Epidermal melanocyte (primary cell): Measurements from ENCODE around the gene SUPT20H.
"Not testable (repeated sequence)": the region's sequence is repeated elsewhere in the genome, so short reads cannot be mapped to it uniquely, and the experiment has no call there.

Experiments used
- DNase-seq: peaks from one replicate; pipeline ENCODE4 v3.0.0; 2011; ENCODE audit warnings: low spot score; ENCODE audit not compliant: insufficient read length

Gene SUPT20H

GRCh38 chr13:37070145-37070695 is 10.7 kb upstream of the SUPT20H start:
- no peak for DNase-seq

DNA sequence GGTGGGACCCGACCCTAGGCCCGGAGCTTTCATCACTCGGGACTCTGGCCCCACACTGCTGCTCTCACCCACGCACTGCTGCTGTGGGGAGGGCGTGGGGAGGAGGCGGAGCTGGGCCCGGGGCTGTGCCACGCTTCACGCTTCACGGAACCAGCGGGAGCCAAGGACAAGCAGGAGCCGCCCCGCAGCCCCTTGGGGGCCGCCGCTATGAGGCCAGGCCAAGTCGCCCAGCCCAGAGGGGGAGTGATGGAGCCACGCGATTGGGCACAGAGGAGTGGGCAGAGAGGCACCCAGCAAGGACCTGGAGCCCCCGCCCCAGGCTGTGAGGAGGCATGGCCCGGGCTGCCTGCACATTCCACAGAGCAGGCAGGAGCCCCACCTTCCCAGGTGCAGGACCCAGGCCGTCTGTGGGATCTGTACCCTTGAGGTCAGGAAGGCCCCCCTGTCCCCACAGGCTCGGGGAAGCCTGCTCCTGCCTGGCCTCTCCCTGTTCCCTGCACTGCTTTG is 10.2 kb upstream of the SUPT20H start:
- DNase-seq = no peak

DNA sequence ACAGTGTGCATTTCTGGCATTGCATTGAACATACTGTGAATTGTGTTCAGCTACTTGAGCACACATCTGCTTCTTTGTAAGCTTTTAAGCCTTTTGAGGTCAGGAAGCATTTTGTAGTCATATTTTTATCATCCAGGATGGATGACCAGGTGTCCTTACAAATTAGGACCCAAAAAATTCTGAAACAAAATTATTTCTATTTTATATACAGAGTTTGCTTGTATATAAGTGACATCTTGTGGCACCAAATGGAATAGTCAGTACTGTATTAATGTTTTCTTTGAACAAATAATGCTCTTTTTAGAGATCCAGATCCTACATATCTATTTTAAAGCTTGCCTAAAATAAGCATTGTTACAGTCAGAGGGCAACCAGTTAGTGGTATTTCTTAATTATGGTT is 9.5 kb upstream of the SUPT20H start:
- no peak for DNase-seq

DNA sequence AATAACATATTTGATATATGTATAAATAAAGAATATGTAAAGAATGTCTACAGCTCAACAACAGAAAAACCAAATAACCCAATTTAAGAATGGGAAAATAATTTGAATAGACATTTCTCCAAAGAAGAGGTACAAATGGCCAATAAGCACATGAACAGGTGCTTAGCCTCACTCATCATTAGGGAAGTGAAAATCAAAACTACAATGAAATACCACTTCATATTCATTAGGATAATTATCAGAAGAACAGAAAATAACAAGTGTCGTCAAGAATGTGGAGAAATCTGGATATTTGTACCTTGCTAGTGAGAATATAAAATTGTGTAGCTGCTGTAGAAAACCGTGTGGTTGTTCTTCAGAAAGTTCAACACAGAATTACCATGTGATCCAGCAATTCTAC is 8.4 kb upstream of the SUPT20H start:
- no peak for DNase-seq

DNA sequence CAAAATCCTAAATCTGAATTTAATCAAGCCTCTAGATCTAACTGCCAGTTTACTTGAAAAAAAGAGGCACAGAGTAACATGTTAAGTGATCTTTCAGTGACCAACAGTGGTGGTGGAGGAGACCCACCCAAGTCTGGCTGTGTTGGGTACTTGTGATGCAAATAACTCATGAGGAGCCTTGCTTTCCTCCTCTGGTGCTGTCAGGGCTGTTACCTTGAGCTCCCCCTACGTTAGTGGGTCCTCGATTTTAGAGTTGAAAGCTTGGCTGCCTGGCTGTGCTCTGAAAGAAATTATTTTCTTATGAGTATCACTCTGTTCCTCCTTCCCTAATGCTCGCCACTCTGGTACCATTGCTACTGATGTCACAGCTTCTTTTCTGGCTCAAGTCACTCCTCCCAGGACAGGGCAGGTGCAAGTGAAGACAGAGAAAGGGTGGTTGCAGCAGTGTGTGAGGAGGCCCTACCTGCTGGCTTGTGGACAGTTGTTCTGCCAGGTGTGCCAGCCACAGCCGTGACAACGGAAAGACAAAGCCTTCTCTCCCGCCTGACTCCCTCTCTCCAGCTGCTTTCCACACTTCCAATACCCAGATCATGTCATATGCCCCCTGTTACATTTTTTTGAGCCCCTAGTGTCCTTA is 6.5 kb upstream of the SUPT20H start:
- DNase-seq = no peak

GRCh38 chr13:37059848-37060192 is 332 bp upstream of the SUPT20H start:
- DNase-seq = no peak

DNA sequence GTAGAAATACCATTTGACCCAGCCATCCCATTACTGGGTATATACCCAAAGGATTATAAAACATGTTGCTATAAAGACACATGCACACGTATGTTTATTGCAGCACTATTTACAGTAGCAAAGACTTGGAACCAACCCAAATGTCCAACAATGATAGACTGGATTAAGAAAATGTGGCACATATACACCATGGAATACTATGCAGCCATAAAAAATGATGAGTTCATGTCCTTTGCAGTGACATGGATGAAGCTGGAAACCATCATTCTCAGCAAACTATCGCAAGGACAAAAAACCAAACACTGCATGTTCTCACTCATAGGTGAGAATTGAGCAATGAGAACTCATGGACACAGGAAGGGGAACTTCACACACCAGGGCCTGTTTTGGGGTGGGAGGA is 3.3 kb downstream of the SUPT20H start:
- DNase-seq = not testable (repeated sequence)

DNA sequence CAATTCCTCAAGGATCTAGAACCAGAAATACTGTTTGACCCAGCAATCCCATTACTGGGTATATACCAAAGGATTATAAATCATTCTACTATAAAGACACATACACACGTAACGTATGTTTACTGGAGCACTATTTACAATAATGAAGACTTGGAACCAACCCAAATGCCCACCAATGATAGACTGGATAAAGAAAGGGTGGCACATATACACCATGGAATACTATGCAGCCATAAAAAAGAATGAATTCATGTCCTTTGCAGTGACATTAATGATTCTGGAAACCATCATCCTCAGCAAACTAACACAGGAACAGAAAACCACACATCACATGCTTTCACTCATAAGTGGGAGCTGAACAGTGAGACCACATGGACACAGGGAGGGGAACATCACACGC is 6.4 kb downstream of the SUPT20H start:
- not testable (repeated sequence) for DNase-seq

DNA sequence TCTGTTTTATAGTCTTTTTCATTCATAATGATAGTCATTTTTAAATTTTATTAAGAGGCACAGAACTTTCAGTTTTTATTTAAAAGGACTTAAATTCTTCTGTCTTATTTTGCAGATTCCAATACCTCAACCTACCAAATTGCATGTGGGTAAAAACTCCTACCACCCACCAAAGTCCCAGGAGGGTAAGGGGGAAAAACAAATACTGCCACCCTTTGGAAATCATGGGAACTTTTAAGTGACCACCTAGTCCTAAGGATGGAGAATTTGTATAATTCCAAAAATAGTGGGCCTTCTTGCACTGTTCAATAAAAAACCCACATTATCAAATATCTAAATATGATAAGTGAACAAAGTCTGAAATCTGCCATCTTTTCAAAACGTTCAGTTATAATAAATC is 9.7 kb downstream of the SUPT20H start:
- no peak for DNase-seq

DNA sequence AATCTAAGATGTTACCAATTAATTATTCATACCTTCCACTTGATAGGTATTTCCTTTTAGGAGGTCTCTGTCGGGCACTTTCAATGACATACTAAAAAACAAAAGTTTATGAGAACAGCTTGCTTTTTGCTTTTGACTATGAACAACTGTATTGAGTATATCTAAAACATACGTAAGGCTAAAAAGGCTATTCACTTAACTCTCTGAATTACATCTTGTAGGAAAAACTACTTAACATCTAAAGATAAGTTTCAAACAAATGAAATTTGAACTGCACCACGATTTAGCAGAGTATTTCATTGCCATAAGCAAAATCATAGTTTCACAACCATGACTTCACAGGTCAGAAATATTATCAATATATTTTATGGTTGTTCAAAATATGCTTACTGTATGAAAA is 11.6 kb downstream of the SUPT20H start:
- DNase-seq = no peak

- no peak for DNase-seq
These were observed 12.5 kb downstream of the SUPT20H start for GRCh38 chr13:37047032-37047431.

DNA sequence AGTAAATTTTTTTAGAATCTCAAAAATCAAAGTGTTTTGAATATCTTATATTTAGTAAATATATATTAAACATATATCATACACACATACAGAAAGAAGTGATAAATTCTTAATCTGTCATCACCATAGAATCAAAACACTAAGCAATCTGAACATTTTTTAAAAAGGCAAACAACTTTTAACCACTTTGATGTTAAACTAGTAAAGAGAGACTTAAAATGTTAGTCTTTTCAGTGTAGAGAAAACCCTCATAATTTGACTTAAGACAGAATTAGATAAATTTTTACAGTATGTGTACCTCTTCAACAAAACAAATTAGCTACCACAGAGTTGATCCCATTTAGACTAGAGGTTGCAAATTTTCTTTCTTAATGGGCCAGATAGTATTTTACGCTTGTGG is 13.4 kb downstream of the SUPT20H start:
- DNase-seq = no peak

DNA sequence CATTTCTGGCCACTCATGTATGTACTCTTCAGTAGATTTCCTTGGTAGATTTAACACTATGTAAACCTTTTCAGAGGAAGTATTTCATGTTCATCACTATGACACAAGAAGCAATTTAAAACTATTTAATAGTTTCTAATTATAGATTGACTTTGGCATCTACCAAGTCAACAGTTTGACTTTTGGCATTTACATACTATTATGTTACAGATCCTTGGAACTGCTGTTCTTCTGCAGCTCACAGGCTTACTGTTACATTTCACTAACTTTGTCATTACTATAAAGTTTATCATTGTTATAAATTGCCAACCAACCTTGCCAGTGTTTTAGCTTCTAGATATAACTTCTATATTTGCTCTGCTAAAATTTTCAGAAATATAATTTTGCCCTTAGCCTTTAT is 18.7 kb downstream of the SUPT20H start:
- DNase-seq = no peak

GRCh38 chr13:37039896-37040295 is 19.6 kb downstream of the SUPT20H start:
- DNase-seq = no peak

- DNase-seq = no peak
These were observed 22.2 kb downstream of the SUPT20H start for GRCh38 chr13:37037241-37037640.

- DNase-seq = no peak
These were observed 29.9 kb downstream of the SUPT20H start for GRCh38 chr13:37029617-37030016.

GRCh38 chr13:37027639-37028038 is 31.8 kb downstream of the SUPT20H start:
- no peak for DNase-seq

GRCh38 chr13:37026771-37027170 is 32.7 kb downstream of the SUPT20H start:
- DNase-seq = no peak

GRCh38 chr13:37023871-37024270 is 35.6 kb downstream of the SUPT20H start:
- no peak for DNase-seq

GRCh38 chr13:37014609-37015008 is 44.9 kb downstream of the SUPT20H start:
- DNase-seq = no peak

- no peak for DNase-seq
These were observed 47.7 kb downstream of the SUPT20H start for GRCh38 chr13:37011788-37012187.

- DNase-seq = no peak
These were observed 48.5 kb downstream of the SUPT20H start for GRCh38 chr13:37011002-37011401.

- no peak for DNase-seq
These were observed 49.1 kb downstream of the SUPT20H start for GRCh38 chr13:37010424-37010823.

DNA sequence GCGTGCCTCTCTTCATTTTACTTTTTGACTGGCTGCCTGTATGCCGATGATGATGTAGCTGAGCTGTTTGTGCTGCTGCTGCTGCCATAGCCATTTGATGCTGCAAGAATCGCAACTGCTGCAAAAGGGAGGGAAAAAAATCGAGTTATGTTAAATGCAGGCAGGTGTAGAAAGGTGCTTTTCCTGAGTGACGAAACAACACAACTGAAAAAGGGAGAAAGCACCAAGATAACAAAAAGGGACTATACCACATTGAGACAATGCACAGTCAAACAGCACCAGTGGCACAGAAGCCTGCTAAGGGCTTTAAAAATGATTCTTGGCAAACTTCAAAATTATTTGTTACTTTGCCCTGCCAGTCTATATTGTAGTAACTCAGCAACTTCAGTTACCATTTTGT is 49.8 kb downstream of the SUPT20H start:
- DNase-seq = no peak
